Activated CD8-positive, alpha-beta memory T cell treated with anti-CD3 and anti-CD28 coated beads, Interleukin-2, amount 50 U/mL, for 1 hour (primary cell): Measurements from ENCODE around the gene RFTN1.

Experiments used
- DNase-seq: peaks from one replicate; pipeline ENCODE4 v3.0.0-alpha.2; 2020; ENCODE audit errors: extremely low read depth

Gene RFTN1

DNA sequence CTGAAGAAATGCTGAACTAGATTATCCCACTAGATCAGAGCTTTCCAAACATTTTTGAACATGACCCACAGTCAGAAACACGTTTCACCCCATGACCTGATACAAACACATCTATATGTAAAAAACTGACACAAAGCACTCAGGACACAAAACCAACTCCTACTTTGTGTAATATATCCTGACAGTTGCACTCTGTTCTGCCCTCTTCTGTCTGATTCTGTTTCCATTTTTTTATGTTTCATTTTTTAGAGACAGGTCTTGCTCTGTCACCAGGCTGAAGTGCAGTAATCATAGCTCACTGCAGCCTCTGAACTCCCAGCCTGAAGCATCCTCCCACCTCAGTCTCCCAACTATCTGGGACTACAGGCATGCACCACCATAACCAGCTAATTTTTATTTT lies 15.8 kb upstream of the RFTN1 start:
- DNase-seq = no peak

GRCh38 chr3:16528581-16528993 lies 15.1 kb upstream of the RFTN1 start:
- DNase-seq = no peak

DNA sequence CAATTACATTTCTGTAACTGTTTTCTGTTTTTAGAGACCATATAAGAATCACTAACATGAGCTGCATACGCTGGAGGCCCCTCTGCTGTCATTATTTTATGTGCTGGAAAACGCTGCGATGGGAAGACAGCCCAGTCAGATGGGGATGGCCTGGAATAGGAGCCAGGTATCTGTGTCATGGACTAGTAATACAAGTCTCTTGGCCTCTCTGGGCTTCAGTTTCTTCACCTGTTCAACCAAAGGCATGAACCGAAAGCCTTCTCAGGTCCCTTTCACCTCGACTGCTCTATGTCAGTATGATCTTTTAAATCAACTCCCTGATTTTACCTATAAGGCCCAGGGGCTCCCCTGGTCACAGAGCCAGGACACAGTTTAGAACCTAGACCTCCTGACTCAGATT lies 14.6 kb upstream of the RFTN1 start:
- DNase-seq = no peak

GRCh38 chr3:16524196-16524595 lies 10.7 kb upstream of the RFTN1 start:
- DNase-seq = no peak

DNA sequence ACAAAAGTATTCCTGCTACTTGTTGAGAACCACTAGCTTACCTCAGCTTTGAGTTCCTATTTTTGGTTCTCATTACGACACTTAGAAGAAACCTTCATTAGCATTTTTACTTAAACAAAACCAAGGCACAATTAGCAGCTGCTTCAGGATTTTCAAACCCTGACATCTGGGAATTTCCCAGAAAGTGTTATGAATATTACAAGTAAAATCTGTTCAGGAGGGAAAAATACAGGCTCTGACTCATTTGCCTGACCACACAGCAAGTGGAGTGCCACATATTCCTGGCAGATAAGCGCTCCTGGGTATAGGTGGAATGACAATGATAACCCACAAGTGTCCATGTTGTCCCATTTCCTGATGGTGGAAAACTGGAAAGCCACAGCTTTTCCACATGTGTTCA lies 10.3 kb upstream of the RFTN1 start:
- DNase-seq = no peak

DNA sequence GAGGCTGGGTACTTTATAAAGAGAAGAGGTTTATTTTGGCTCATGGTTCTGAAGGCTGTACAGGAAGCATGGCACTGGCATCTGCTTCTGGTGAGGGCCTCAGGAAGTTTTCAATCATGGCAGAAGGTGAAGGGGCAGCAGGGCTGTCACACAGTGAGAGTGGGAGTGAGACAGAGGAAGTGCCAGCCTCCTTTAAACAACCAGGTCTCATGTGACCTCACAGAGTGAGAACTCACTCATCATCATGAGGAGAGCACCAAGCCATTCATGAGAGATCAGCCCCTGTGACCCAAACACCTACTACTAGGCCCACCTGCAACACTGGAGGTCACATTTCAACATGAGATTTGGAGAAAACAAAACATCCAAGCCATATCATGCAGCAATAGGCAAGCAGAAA lies 9.3 kb upstream of the RFTN1 start:
- no peak for DNase-seq

- DNase-seq = no peak
Observed at GRCh38 chr3:16520970-16521881, 7.7 kb upstream of the RFTN1 start.

DNA sequence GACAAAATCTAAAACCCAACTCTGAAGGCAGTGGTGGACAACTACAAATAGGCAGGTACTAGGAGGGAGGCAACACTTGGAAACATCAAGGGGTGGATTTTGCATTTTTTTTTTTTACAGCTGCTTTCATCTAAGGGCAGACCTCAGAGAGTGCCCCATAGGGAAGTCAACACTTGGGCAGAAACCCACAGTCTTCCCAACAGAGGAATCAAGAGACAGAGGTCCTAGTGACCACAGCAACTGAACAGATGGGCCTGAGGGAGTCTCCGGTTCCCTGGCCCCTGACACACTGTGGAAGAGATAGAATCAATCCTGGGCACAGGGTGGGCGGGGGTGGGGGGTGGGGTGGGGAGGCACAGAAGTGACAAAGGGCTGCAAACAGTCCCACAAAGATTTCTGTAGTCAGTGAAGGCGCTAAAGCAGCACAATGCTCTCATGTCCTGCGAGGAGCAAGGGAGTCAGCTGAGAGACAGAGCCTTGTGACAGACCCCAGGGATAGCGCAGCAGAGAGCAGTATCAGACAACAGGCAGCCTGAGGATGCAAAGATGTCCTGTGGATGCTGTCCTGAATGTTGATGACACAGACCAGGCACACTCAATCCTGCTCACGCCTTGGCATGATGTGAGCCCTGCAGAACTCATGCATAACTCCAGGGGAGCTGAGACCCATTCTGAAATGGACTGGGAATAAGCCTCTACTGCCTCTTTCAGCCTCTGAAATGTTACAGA lies 6.9 kb upstream of the RFTN1 start:
- no peak for DNase-seq

DNA sequence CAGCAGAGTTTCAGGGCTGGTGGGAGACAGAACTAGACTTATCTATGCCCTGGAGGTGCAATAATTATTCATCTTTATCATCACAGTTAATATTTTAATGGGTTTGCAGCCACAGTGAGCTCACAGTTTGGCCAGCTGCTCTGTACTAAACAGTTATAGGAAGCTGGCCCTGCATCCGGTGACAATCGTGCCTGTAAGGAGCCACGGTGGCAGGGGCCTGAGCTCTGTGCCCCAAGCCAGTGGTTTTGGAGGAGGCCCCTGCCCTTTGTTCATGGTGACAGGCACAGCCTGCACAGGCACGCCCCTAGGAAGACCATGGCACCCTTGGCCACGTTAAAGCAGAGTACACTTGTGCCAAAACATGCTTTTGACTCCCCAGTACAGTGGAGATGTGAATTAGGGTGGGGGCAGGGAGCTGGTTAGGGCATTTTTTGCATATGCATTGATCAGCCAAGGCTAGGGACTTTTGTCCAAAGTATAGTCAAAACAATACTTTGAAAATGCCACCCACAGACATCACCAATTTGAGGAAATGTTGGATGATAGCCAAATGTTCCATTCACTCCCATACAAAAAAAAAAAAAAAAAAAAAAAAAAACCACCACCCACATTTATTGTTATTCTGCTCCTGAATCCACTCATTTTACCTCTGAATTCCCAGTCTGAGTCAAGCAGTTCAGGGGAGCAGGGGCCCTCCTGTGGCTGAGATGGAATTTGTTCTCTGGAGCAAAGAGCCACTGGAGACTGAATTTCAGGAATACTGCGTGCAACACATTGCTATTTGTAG lies 3.4 kb upstream of the RFTN1 start:
- DNase-seq = no peak

GRCh38 chr3:16515885-16516420 lies 2.5 kb upstream of the RFTN1 start:
- no peak for DNase-seq

DNA sequence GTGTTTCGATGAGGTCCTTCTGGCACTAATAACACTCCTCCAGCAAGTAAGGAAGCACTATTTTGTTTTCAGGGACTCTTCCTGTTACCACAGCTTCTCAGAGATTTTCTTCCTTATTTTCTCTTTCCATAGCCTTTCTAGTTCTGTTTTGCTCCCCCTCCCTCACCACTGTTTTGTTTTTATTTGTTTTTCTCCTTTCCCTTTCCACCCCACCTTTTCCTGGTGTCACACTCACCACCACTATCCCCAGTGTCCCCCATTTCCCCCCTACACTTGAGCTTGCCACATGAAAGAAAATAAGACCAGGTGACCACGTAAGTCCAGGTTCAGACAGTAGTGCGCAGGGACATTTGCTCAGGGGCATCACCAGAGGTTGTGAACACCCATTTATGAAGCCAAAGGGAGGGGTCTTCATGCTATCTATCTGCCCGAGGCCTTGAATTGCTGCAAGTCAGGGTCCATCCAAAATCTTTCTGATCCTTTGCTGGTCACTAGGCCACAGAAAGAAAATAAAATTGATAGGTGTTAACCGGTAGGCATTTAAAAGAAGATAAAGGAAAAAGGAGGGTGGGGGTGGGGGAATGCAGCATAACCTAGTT lies 1.4 kb upstream of the RFTN1 start:
- no peak for DNase-seq

- no peak for DNase-seq
Observed at GRCh38 chr3:16514021-16514700, 662 bp upstream of the RFTN1 start.

GRCh38 chr3:16512435-16513140 lies 911 bp downstream of the RFTN1 start:
- DNase-seq = no peak

GRCh38 chr3:16511681-16512434 lies 1.6 kb downstream of the RFTN1 start:
- DNase-seq = peak; percentile 82

- no peak for DNase-seq
Observed at GRCh38 chr3:16510620-16511319, 2.7 kb downstream of the RFTN1 start.

DNA sequence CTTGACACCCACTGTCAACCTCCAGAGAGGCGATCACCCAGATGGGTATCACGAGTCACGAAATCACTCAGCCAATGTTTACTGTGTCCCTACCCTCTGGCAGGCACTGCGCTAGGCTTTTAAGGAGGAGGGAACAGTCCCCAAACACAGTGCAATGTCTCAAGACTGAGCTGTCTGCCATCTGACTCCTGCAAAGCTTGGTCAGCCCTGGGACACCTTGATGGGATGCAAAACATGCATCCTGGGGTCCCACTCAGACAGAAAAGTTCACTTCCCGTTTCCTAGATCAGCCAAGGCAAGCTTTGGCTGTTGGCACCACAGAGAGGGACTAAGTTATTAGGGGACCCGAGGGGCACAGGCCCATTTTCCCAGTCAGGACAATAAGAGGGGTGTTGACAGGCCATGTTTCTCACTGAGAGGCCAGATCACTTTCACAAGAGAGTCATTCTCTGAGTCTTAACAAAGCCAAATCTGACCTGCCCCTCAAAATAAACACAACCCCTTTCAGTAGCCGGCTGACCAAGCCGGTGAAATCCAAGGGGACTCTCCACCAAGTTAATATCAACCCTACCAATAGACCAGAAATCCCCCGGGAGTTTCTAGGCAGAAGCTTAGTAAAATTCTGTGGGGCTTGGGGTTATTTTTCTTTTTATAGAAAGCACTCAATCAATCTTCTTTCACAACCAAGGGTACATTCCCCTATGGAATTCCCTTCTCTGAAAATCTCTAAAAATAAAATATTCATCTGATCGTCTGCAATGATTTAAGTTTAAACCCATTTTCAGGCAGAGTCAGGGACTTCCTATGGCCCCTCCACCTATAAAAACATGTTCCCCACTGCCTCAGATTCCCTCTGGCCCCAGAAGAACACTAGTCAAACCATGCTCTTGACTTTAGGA lies 3.5 kb downstream of the RFTN1 start:
- no peak for DNase-seq

DNA sequence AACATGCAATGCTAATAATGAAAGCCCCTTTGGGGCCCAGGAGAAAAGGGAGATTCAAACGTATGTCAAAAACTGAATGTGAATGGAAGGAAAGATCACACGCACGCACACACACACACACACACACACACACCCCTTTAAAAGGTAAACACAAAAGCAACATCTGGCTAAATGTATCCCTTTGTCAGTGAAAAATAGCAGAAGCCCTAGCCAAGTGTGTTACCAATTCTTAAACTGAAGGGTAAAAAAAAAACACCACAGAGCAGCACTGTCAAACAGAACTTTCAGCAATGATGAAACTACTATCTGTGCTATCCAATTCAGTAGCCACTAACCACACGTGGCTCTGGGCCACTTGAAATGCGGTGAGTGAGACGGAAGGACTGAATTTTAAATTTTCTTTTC lies 4.9 kb downstream of the RFTN1 start:
- no peak for DNase-seq

- no peak for DNase-seq
Observed at GRCh38 chr3:16508243-16508578, 5.3 kb downstream of the RFTN1 start.
